Measurements from ENCODE around the gene SMURF1. TPM values are rescaled to one million over a fixed set of nuclear protein-coding genes. Genes with fewer than 3 reads are reported as not detected.

The SMURF1 gene
- total RNA-seq, 6 donors from 2014 or later = 33.0 to 54.4 (median 45.9) TPM

GRCh38 chr7:99094401-99094800 is 49.5 kb downstream of the SMURF1 start:
- ATAC-seq (ENCODE audit: low FRiP score in 2 of 2) (no peak), DNase-seq (no peak)
- Histone ChIP-seq H3K4me1 (peaks cover 14 to 39% (median 19%) of the 10 kb centered on the region in 4 donors), H3K36me3 (no peaks in the 10 kb centered on the region), H3K4me3 (no peak overlapping the region), H3K27me3 (no peaks in the 10 kb centered on the region), H3K27ac (no peak overlapping the region), H3K9me3 (no peaks in the 10 kb centered on the region)
- TF ChIP-seq EP300 (IDR thresholded peaks at IDR 0.05) (no peak), CTCF (IDR thresholded peaks at IDR 0.05) (no peak), POLR2A (IDR thresholded peaks at IDR 0.05) (no peak), POLR2AphosphoS5 (IDR thresholded peaks at IDR 0.05) (no peak)

- DNase-seq = no peak
These were observed 51.7 kb downstream of the SMURF1 start for GRCh38 chr7:99092064-99092720.

GRCh38 chr7:99090771-99091542 is 53.0 kb downstream of the SMURF1 start:
- ATAC-seq (ENCODE audit: low FRiP score in 2 of 2) = no peak
- WGBS, 2 donors = 84 to 89% methylated on average over 6 of the region's 6 CpGs
- no peak for TF ChIP-seq POLR2AphosphoS5 (IDR thresholded peaks at IDR 0.05)
- no peak for TF ChIP-seq POLR2A (IDR thresholded peaks at IDR 0.05)
- no peak for TF ChIP-seq EP300 (IDR thresholded peaks at IDR 0.05)
- TF ChIP-seq CTCF (IDR thresholded peaks at IDR 0.05) = no peak
- Histone ChIP-seq H3K27me3 (no peaks in the 10 kb centered on the region), H3K4me1 (peaks cover 5 to 11% (median 9%) of the 10 kb centered on the region in 4 donors), H3K4me3 (no peak overlapping the region), H3K9me3 (no peaks in the 10 kb centered on the region), H3K27ac (no peak overlapping the region), H3K36me3 (no peaks in the 10 kb centered on the region)
- no peak for DNase-seq

More at GRCh38 chr7:99092064-99092720, 51.7 kb downstream of the SMURF1 start:
- H3K27ac ChIP-seq = no peak overlapping the region
- no peaks in the 10 kb centered on the region for H3K9me3 ChIP-seq
- H3K27me3 ChIP-seq = no peaks in the 10 kb centered on the region
- no peak overlapping the region for H3K4me3 ChIP-seq
- no peak for ATAC-seq (ENCODE audit: low FRiP score in 2 of 2)
- no peak for TF ChIP-seq CTCF (IDR thresholded peaks at IDR 0.05)
- TF ChIP-seq POLR2AphosphoS5 (IDR thresholded peaks at IDR 0.05) = no peak
- TF ChIP-seq EP300 (IDR thresholded peaks at IDR 0.05) = no peak
- no peak for TF ChIP-seq POLR2A (IDR thresholded peaks at IDR 0.05)
- 87% methylated on average over 11 of the region's 11 CpGs for WGBS, 2 donors
- H3K4me1 ChIP-seq = peaks cover 9 to 22% (median 17%) of the 10 kb centered on the region in 4 donors
- H3K36me3 ChIP-seq = no peaks in the 10 kb centered on the region

GRCh38 chr7:99089914-99090629 is 53.8 kb downstream of the SMURF1 start:
- 88 to 92% methylated on average over 7 of the region's 7 CpGs for WGBS, 2 donors
- Histone ChIP-seq H3K27ac (no peak overlapping the region), H3K27me3 (no peaks in the 10 kb centered on the region), H3K36me3 (no peaks in the 10 kb centered on the region), H3K4me3 (no peak overlapping the region), H3K4me1 (peaks cover 0 to 3% (median under 1%) of the 10 kb centered on the region in 4 donors), H3K9me3 (no peaks in the 10 kb centered on the region)
- DNase-seq (no peak), ATAC-seq (ENCODE audit: low FRiP score in 2 of 2) (no peak)
- TF ChIP-seq POLR2AphosphoS5 (IDR thresholded peaks at IDR 0.05) = no peak
- TF ChIP-seq CTCF (IDR thresholded peaks at IDR 0.05) = no peak
- TF ChIP-seq POLR2A (IDR thresholded peaks at IDR 0.05) = no peak
- TF ChIP-seq EP300 (IDR thresholded peaks at IDR 0.05) = no peak
